Left lung (tissue), 10 donors: ENCODE results near the gene STAT5B. TPM values are rescaled to one million over a fixed set of nuclear protein-coding genes. Genes with fewer than 3 reads are reported as not detected.
A peak's percentile ranks its signal among the peaks of the same experiment; 100 is the strongest.

Experiments used
- ATAC-seq: fragments of 200-7000 bp; cut with Tn5 transposase; one replicate; pipeline ENCODE4 v1.9.1; 2020; ENCODE audit warnings: moderate library complexity
- DNase-seq, 4 donors: peaks; one replicate each; pipeline ENCODE4 v3.0.0-alpha.2; 2013 to 2020
- H3K27ac ChIP-seq, 2 donors: fragments of 200-600 bp; sonication (generic) in 1 of 2; one replicate each; pipeline versions ENCODE4 v1.5.0 to v1.8.0; 2020 to 2021
- H3K27me3 ChIP-seq, 2 donors: fragments of 200-600 bp; sonication (generic) in 1 of 2; one replicate each; pipeline versions ENCODE4 v1.5.0 to v1.8.0; 2020 to 2021
- H3K36me3 ChIP-seq, 2 donors: fragments of 200-600 bp; sonication (generic) in 1 of 2; one replicate each; pipeline versions ENCODE4 v1.5.0 to v1.8.0; 2020 to 2021
- H3K4me1 ChIP-seq, 2 donors: fragments of 200-600 bp; one replicate each; pipeline ENCODE4 v1.8.0; 2021
- H3K4me3 ChIP-seq, 2 donors: fragments of 200-600 bp; sonication (generic) in 1 of 2; one replicate each; pipeline versions ENCODE4 v1.5.0 to v1.8.0; 2020 to 2021; ENCODE audit warnings: mild to moderate bottlenecking in 1 of 2
- H3K9me3 ChIP-seq, 2 donors: fragments of 200-600 bp; sonication (generic) in 1 of 2; one replicate each; pipeline versions ENCODE4 v1.5.0 to v1.8.0; 2020 to 2021
- CTCF ChIP-seq, 2 donors: fragments of 200-600 bp; sonication (generic) in 1 of 2; IDR thresholded peaks; one replicate each; pipeline versions ENCODE4 v1.5.0 to v1.8.0; 2021; ENCODE audit warnings: antibody characterized with exemption in 2 of 2
- intact Hi-C, 2 donors: fragments of 100-400 bp; cut with DNase I; formaldehyde crosslinking; loops; one replicate each; pipeline versions ENCODE4 v1.11.2 to v1.14.2; 2022
- polyA plus RNA-seq, 6 donors: library from polyadenylated mRNA; unstranded; fragments of 120-200 nt; gene quantifications; one replicate each; pipeline ENCODE4 v1.2.1, GENCODE V29; 2013; ENCODE audit not compliant: insufficient read length in 6 of 6
- total RNA-seq, 2 donors: library from RNA; stranded (reverse); fragmentation: NEBNext Ultra II Directional; extraction: Animal tissue kit (Norgen Biotek cat#: 25700); gene quantifications; one replicate each; pipeline ENCODE4 v1.2.1, GENCODE V29; 2021
- donor health status: DM: no; HTN: yes; CAD: no.
- donor health status: DM: no; HTN: no; CAD: no.

The STAT5B gene
- total and polyA plus RNA-seq, 8 donors: 41.5 to 70.9 (median 57.4) TPM

- Histone ChIP-seq H3K27me3 (no peaks in the 10 kb centered on the region), H3K4me3 (peak overlapping the region; percentile 65 to 79), H3K4me1 (peaks cover 16 to 74% of the 10 kb centered on the region in 2 donors), H3K36me3 (peaks cover 0 to 29% of the 10 kb centered on the region in 2 donors), H3K27ac (peak overlapping the region; percentile 90 to 95), H3K9me3 (no peaks in the 10 kb centered on the region)
- DNase-seq: peak in 2 of 4 donors; percentile 55 to 88
- no peak for TF ChIP-seq CTCF (IDR thresholded peaks at IDR 0.05)
- ATAC-seq: peak; percentile 5
- intact Hi-C loops: no loop called here
These were observed 12.8 kb upstream of the STAT5B start for GRCh38 chr17:42288803-42289610.

- intact Hi-C loops: no loop called here
- TF ChIP-seq CTCF (IDR thresholded peaks at IDR 0.05): no peak
- H3K4me1 ChIP-seq: peaks cover 16 to 72% of the 10 kb centered on the region in 2 donors
These were observed 12.0 kb upstream of the STAT5B start, which contains the start of gene STAT5A for GRCh38 chr17:42287977-42288802. Gene STAT5A, plus strand, starts transcription at chr17:42288498. Its CDS starts 914 bp downstream, at chr17:42289412.

GRCh38 chr17:42287305-42287976, 11.2 kb upstream of the STAT5B start:
- H3K27ac ChIP-seq: peak overlapping the region; percentile 90 to 95
- H3K36me3 ChIP-seq: peaks cover 0 to 13% of the 10 kb centered on the region in 2 donors
- peak in 1 of 4 donors; percentile 63 for DNase-seq
- no peak for TF ChIP-seq CTCF (IDR thresholded peaks at IDR 0.05)
- peaks cover 16 to 71% of the 10 kb centered on the region in 2 donors for H3K4me1 ChIP-seq
- no peaks in the 10 kb centered on the region for H3K9me3 ChIP-seq
- ATAC-seq: peak; percentile 55
- H3K27me3 ChIP-seq: no peaks in the 10 kb centered on the region
- intact Hi-C loops: no loop called here
- peak overlapping the region; percentile 65 to 79 for H3K4me3 ChIP-seq

More at GRCh38 chr17:42287977-42288802, 12.0 kb upstream of the STAT5B start, which contains the start of gene STAT5A:
- ATAC-seq (peak; percentile 90), DNase-seq (peak; percentile 71 to 98 (median 92))
- Histone ChIP-seq H3K36me3 (peaks cover 0 to 21% of the 10 kb centered on the region in 2 donors), H3K4me3 (peak within 1 kb of the TSS; percentile 65 to 79), H3K27ac (peak within 1 kb of the TSS; percentile 90 to 95), H3K9me3 (no peaks in the 10 kb centered on the region), H3K27me3 (no peaks in the 10 kb centered on the region)

- intact Hi-C loops: no loop called here
- DNase-seq (peak in 1 of 4 donors; percentile 30), ATAC-seq (peak; percentile 1)
- peak overlapping the region in 1 of 2 donors; percentile 79 for H3K4me3 ChIP-seq
- no peaks in the 10 kb centered on the region for H3K27me3 ChIP-seq
- no peak for TF ChIP-seq CTCF (IDR thresholded peaks at IDR 0.05)
- H3K4me1 ChIP-seq: peaks cover 16 to 62% of the 10 kb centered on the region in 2 donors
- H3K27ac ChIP-seq: peak overlapping the region; percentile 90 to 95
- H3K9me3 ChIP-seq: no peaks in the 10 kb centered on the region
- peaks cover 0 to 5% of the 10 kb centered on the region in 2 donors for H3K36me3 ChIP-seq
These were observed 10.4 kb upstream of the STAT5B start for GRCh38 chr17:42286411-42287221.
